Gastrocnemius medialis (tissue), 4 donors: Measurements from ENCODE around the gene GIMAP8. TPM values are rescaled to one million over a fixed set of nuclear protein-coding genes. Genes with fewer than 3 reads are reported as not detected.
"Not testable (repeated sequence)": the region's sequence is repeated elsewhere in the genome, so short reads cannot be mapped to it uniquely, and the experiment has no call there.

ENCODE experiments used
- ATAC-seq, 2 donors: fragments of 150-250 bp; one replicate each; pipeline ENCODE4 v1.9.1; 2016
- DNase-seq, 2 donors: peaks; one replicate each; pipeline ENCODE4 v3.0.0-alpha.2; 2019
- H3K27ac ChIP-seq, 4 donors: fragments of 200-600 bp; sonication (generic); 1 replicate in 1 of 4; 2 replicates in 3 of 4; pipeline ENCODE4 v1.5.1; 2016 to 2018; ENCODE audit warnings: mild to moderate bottlenecking in 2 of 4, moderate library complexity in 1 of 4
- H3K27me3 ChIP-seq, 3 donors: fragments of 200-600 bp; sonication (generic) in 2 of 3; 1 replicate in 1 of 3; 2 replicates in 2 of 3; pipeline versions ENCODE4 v1.5.1 to v1.6.0; 2016 to 2019; ENCODE audit warnings: mild to moderate bottlenecking in 1 of 3, moderate library complexity in 1 of 3
- H3K36me3 ChIP-seq, 2 donors: fragments of 200-600 bp; sonication (generic) in 1 of 2; one replicate each; pipeline ENCODE4 v1.5.1; 2017 to 2018
- H3K4me1 ChIP-seq, 2 donors: fragments of 200-600 bp; sonication (generic) in 1 of 2; one replicate each; pipeline ENCODE4 v1.5.1; 2016 to 2017; ENCODE audit warnings: mild to moderate bottlenecking in 2 of 2
- H3K4me3 ChIP-seq, 4 donors: fragments of 200-600 bp; sonication (generic) in 3 of 4; 1 replicate in 1 of 4; 2 replicates in 3 of 4; pipeline ENCODE4 v1.5.1; 2016 to 2019; ENCODE audit warnings: mild to moderate bottlenecking in 2 of 4
- H3K9me3 ChIP-seq, 3 donors: fragments of 200-600 bp; sonication (generic) in 2 of 3; 1 replicate in 1 of 3; 2 replicates in 2 of 3; pipeline ENCODE4 v1.5.1; 2016 to 2019
- POLR2A ChIP-seq, 2 donors: fragments of 450-650 bp; IDR thresholded peaks; one replicate each; pipeline ENCODE4 v1.6.1; 2017; ENCODE audit warnings: antibody characterized with exemption in 2 of 2, mild to moderate bottlenecking in 2 of 2, moderate library complexity in 2 of 2
- in situ Hi-C, 4 donors: fragments of 200-750 bp; cut with MboI; loops; one replicate each; pipeline versions ENCODE4 v1.15.0 to v1.8.0; 2017; ENCODE audit warnings: low sequenced_read_pairs in 4 of 4
- intact Hi-C: fragments of 100-400 bp; cut with DNase I; formaldehyde crosslinking; loops from one replicate; pipeline ENCODE4 v1.15.1; 2023; ENCODE audit warnings: low total_unique reads
- total RNA-seq, 4 donors: library from RNA; depleted of rRNA; stranded (reverse); fragments of >200 nt; gene quantifications; one replicate each; pipeline versions ENCODE4 v1.1.0 to v1.2.3, GENCODE V29; 2016
- TF ChIP-seq, protein P1 (sequence below), 5 experiments: fragments of 450-650 bp in 3 of 5; fragments of 200-600 bp in 2 of 5; sonication (generic) in 2 of 5; IDR thresholded peaks in 4 of 5; conservative IDR thresholded peaks in 1 of 5; 1 replicate in 4 of 5; 2 replicates in 1 of 5; pipeline ENCODE4 v1.5.1; 2016 to 2019; ENCODE audit warnings: antibody characterized with exemption in 5 of 5, mild to moderate bottlenecking in 3 of 5, moderate library complexity in 3 of 5

The GIMAP8 gene
- total RNA-seq, 4 donors from 2014 or later = 5.4 to 10.4 (median 7.1) TPM

DNA sequence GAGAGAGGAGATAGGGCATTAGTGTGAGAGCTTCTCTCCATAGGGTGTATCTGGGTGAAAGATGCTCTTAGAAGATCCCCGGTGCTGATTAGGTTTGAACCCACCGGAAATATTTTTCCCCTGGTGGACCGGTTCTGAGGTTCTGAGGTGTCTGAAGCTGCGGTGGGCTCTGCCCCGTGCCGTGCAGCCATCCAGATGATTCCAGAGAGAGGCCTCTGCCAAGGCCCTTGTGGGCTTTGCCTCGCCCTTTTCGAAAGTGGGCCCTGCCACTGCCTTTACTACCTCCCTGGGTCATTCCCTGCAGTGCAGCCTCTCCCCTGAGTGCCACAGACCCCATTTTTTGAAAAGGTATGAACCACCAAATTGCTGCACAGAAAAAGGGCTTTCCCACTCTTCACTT, 2.8 kb downstream of the GIMAP8 start:
- H3K9me3 ChIP-seq = no peaks in the 10 kb centered on the region
- H3K36me3 ChIP-seq = no peaks in the 10 kb centered on the region
- TF ChIP-seq, protein P1, sequence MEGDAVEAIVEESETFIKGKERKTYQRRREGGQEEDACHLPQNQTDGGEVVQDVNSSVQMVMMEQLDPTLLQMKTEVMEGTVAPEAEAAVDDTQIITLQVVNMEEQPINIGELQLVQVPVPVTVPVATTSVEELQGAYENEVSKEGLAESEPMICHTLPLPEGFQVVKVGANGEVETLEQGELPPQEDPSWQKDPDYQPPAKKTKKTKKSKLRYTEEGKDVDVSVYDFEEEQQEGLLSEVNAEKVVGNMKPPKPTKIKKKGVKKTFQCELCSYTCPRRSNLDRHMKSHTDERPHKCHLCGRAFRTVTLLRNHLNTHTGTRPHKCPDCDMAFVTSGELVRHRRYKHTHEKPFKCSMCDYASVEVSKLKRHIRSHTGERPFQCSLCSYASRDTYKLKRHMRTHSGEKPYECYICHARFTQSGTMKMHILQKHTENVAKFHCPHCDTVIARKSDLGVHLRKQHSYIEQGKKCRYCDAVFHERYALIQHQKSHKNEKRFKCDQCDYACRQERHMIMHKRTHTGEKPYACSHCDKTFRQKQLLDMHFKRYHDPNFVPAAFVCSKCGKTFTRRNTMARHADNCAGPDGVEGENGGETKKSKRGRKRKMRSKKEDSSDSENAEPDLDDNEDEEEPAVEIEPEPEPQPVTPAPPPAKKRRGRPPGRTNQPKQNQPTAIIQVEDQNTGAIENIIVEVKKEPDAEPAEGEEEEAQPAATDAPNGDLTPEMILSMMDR (IDR thresholded peaks at IDR 0.05 in 4 of 5, conservative IDR thresholded peaks at IDR 0.05 in 1 of 5) = no peak
- no peak for TF ChIP-seq POLR2A (IDR thresholded peaks at IDR 0.05)
- intact Hi-C loops = no loop called here
- no peak for DNase-seq
- H3K4me3 ChIP-seq = peak overlapping the region; percentile 33 to 59 (median 46)
- no peak for ATAC-seq
- in situ Hi-C loops = no loop called here
- H3K27me3 ChIP-seq = peaks cover 0 to 12% (median 7%) of the 10 kb centered on the region in 3 donors
- peak overlapping the region; percentile 7 to 73 (median 39) for H3K27ac ChIP-seq
- H3K4me1 ChIP-seq = no peaks in the 10 kb centered on the region

DNA sequence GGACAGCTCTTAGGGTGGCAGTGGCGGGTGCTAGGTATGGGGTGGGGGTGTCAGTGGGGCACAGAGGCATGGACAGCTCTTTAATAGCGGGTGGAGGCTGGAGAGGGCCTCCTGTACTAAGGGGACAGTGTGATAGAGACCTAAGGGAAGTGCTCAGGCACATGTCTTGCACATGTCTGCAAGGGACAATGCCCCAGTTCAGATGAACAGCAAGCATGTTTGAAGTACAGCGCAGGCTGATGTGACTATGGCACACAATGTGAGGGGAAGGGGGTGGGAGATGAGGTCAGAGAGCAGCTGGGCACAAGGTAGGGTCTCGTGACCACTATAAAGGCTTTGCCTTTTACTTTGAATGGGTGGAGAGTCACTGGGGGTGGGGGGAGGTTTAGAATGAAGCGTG, 3.5 kb downstream of the GIMAP8 start:
- no peak for ATAC-seq
- H3K27ac ChIP-seq = peak overlapping the region in 2 of 4 donors; percentile 7 to 65
- no peaks in the 10 kb centered on the region for H3K4me1 ChIP-seq
- TF ChIP-seq, protein P1 (IDR thresholded peaks at IDR 0.05 in 4 of 5, conservative IDR thresholded peaks at IDR 0.05 in 1 of 5) = no peak
- no peak for TF ChIP-seq POLR2A (IDR thresholded peaks at IDR 0.05)
- in situ Hi-C loops (no loop called here), intact Hi-C loops (no loop called here)
- H3K36me3 ChIP-seq = no peaks in the 10 kb centered on the region
- peak overlapping the region in 2 of 4 donors; percentile 47 to 59 for H3K4me3 ChIP-seq
- H3K9me3 ChIP-seq = no peaks in the 10 kb centered on the region
- no peak for DNase-seq
- H3K27me3 ChIP-seq = peaks cover 0 to 12% (median 4%) of the 10 kb centered on the region in 3 donors

DNA sequence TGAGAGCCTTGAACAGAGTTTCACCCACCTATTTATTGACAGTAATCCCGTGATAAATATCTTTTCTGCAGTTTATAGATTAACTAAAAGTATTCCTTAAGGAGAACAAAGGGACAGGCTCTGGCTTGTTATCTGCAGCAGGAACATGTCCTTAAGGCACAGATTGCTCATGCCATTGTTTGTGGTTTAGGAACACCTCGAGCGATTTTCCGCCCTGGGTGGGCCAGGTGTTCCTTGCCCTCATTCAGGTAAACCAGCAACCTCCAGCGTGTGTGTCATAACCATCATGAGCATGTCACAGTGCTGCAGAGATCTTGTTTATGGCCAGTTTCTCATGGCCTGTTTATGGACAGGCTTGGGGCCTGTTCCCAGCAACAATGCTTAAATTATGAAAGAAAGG, 6.6 kb downstream of the GIMAP8 start:
- H3K27me3 ChIP-seq, H3K36me3 ChIP-seq, in situ Hi-C loops, DNase-seq, H3K4me1 ChIP-seq, H3K9me3 ChIP-seq, H3K4me3 ChIP-seq, ATAC-seq, H3K27ac ChIP-seq, intact Hi-C loops: not testable (repeated sequence)

DNA sequence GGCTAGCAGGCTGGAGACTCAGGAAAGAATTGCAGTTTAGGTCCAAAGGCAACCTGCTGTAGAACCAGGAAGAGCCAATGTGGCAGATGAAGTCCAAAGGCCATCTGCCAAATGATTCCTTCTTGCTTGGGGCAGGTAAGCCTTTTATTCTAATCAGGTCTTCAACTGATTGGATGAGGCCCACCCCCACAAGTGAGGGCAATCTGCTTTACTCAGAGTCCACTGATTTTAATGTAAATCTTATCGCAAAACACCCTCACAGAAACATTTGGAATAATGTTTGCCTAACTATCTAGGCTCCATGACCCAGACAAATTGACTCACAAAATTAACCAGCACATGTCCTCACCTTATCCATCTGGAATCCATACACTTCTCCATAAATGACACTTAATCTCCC, 7.8 kb downstream of the GIMAP8 start:
- intact Hi-C loops = no loop called here
- DNase-seq = no peak

DNA sequence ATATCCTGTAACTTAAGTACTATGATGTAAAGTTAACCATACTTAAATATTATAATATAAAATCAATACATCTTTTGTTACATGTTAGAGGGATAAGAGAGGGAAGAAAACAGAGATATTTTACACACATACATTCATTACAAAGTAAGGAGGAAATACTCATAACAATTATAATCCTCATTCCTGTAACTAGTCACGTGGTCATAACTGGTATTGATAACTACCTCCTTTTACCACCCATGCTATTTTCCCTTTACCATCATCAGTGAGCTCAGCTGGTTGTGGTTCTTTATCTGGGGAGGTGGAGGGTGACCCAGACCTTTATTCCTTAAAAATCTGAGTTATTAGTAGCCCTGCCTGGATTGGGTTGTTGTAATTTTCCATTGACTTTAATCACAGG, 8.3 kb downstream of the GIMAP8 start:
- DNase-seq (no peak), ATAC-seq (no peak)
- Histone ChIP-seq H3K4me3 (no peak overlapping the region), H3K27me3 (no peaks in the 10 kb centered on the region), H3K27ac (no peak overlapping the region), H3K9me3 (no peaks in the 10 kb centered on the region), H3K36me3 (no peaks in the 10 kb centered on the region), H3K4me1 (no peaks in the 10 kb centered on the region)
- intact Hi-C loops = no loop called here
- TF ChIP-seq POLR2A (IDR thresholded peaks at IDR 0.05) = no peak
- TF ChIP-seq, protein P1 (IDR thresholded peaks at IDR 0.05 in 4 of 5, conservative IDR thresholded peaks at IDR 0.05 in 1 of 5) = no peak
- in situ Hi-C loops = no loop called here

More for the DNA sequence above, 7.8 kb downstream of the GIMAP8 start:
- Histone ChIP-seq H3K4me3 (no peak overlapping the region), H3K27me3 (no peaks in the 10 kb centered on the region), H3K27ac (no peak overlapping the region), H3K9me3 (no peaks in the 10 kb centered on the region), H3K4me1 (no peaks in the 10 kb centered on the region), H3K36me3 (no peaks in the 10 kb centered on the region)
- TF ChIP-seq, protein P1 (IDR thresholded peaks at IDR 0.05 in 4 of 5, conservative IDR thresholded peaks at IDR 0.05 in 1 of 5) = no peak
- no peak for TF ChIP-seq POLR2A (IDR thresholded peaks at IDR 0.05)
- ATAC-seq = no peak
- in situ Hi-C loops = no loop called here
